Hypothalamus (tissue), 51 donors: ENCODE data around the gene MAPT.
"Not testable (repeated sequence)": the region's sequence is repeated elsewhere in the genome, so short reads cannot be mapped to it uniquely, and the experiment has no call there.

Experiments used
- DNase-seq, 51 donors: peaks; one replicate each; lab custom pipeline; 2025; lab: John Stamatoyannopoulos, UW

The MAPT gene

DNA sequence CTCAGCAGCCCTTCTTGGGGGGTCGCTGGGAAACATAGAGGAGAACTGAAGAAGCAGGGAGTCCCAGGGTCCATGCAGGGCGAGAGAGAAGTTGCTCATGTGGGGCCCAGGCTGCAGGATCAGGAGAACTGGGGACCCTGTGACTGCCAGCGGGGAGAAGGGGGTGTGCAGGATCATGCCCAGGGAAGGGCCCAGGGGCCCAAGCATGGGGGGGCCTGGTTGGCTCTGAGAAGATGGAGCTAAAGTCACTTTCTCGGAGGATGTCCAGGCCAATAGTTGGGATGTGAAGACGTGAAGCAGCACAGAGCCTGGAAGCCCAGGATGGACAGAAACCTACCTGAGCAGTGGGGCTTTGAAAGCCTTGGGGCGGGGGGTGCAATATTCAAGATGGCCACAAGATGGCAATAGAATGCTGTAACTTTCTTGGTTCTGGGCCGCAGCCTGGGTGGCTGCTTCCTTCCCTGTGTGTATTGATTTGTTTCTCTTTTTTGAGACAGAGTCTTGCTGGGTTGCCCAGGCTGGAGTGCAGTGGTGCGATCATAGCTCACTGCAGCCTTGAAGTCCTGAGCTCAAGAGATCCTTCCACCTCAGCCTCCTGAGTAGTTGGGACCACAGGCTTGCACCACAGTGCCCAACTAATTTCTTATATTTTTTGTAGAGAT is 108.1 kb downstream of the MAPT start:
- DNase-seq = peak in 43 of 51 donors; percentile 6 to 75 (median 51)

GRCh38 chr17:46002973-46003316 is 108.6 kb downstream of the MAPT start:
- no peak for DNase-seq

- DNase-seq = peak in 47 of 51 donors; percentile 10 to 89 (median 69)
Measured at GRCh38 chr17:46003907-46004748, 109.8 kb downstream of the MAPT start.

DNA sequence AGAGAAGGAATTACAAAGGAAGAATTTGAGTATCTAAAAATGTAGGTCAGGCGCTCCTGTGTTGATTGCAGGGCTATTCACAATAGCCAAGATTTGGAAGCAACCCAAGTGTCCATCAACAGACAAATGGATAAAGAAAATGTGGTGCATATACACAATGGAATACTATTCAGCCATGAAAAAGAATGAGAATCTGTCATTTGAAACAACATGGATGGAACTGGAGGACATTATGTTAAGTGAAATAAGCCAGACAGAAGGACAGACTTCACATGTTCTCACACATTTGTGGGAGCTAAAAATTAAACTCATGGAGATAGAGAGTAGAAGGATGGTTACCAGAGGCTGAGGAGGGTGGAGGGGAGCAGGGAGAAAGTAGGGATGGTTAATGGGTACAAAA is 111.7 kb downstream of the MAPT start:
- DNase-seq = not testable (repeated sequence)

- no peak for DNase-seq
Measured at GRCh38 chr17:46007461-46007965, 113.2 kb downstream of the MAPT start.

- DNase-seq = no peak
Measured at GRCh38 chr17:46008591-46008990, 114.2 kb downstream of the MAPT start.

GRCh38 chr17:46009681-46010596 is 115.6 kb downstream of the MAPT start:
- peak in 1 of 51 donors; percentile 60 for DNase-seq

DNA sequence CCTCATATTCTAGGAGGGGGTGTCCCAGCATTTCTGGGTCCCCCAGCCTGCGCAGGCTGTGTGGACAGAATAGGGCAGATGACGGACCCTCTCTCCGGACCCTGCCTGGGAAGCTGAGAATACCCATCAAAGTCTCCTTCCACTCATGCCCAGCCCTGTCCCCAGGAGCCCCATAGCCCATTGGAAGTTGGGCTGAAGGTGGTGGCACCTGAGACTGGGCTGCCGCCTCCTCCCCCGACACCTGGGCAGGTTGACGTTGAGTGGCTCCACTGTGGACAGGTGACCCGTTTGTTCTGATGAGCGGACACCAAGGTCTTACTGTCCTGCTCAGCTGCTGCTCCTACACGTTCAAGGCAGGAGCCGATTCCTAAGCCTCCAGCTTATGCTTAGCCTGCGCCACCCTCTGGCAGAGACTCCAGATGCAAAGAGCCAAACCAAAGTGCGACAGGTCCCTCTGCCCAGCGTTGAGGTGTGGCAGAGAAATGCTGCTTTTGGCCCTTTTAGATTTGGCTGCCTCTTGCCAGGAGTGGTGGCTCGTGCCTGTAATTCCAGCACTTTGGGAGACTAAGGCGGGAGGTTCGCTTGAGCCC is 116.3 kb downstream of the MAPT start:
- DNase-seq = no peak

DNA sequence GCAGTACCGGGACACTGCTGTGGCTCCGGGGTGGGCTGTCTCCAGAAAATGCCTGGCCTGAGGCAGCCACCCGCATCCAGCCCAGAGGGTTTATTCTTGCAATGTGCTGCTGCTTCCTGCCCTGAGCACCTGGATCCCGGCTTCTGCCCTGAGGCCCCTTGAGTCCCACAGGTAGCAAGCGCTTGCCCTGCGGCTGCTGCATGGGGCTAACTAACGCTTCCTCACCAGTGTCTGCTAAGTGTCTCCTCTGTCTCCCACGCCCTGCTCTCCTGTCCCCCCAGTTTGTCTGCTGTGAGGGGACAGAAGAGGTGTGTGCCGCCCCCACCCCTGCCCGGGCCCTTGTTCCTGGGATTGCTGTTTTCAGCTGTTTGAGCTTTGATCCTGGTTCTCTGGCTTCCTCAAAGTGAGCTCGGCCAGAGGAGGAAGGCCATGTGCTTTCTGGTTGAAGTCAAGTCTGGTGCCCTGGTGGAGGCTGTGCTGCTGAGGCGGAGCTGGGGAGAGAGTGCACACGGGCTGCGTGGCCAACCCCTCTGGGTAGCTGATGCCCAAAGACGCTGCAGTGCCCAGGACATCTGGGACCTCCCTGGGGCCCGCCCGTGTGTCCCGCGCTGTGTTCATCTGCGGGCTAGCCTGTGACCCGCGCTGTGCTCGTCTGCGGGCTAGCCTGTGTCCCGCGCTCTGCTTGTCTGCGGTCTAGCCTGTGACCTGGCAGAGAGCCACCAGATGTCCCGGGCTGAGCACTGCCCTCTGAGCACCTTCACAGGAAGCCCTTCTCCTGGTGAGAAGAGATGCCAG is 117.6 kb downstream of the MAPT start:
- no peak for DNase-seq

GRCh38 chr17:46012506-46013079 is 118.2 kb downstream of the MAPT start:
- DNase-seq = no peak

DNA sequence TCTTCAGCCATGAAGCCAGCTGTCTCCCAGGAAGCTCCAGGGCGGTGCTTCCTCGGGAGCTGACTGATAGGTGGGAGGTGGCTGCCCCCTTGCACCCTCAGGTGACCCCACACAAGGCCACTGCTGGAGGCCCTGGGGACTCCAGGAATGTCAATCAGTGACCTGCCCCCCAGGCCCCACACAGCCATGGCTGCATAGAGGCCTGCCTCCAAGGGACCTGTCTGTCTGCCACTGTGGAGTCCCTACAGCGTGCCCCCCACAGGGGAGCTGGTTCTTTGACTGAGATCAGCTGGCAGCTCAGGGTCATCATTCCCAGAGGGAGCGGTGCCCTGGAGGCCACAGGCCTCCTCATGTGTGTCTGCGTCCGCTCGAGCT is 118.8 kb downstream of the MAPT start:
- no peak for DNase-seq

GRCh38 chr17:46013502-46014165 is 119.3 kb downstream of the MAPT start:
- peak in 9 of 51 donors; percentile 9 to 48 (median 31) for DNase-seq

GRCh38 chr17:46019408-46019925 is 125.1 kb downstream of the MAPT start:
- not testable (repeated sequence) for DNase-seq

- DNase-seq = no peak
Measured at GRCh38 chr17:46020023-46020761, 125.8 kb downstream of the MAPT start.

- no peak for DNase-seq
Measured at GRCh38 chr17:46020998-46021397, 126.6 kb downstream of the MAPT start.

GRCh38 chr17:46023366-46023765 is 129.0 kb downstream of the MAPT start:
- not testable (repeated sequence) for DNase-seq

DNA sequence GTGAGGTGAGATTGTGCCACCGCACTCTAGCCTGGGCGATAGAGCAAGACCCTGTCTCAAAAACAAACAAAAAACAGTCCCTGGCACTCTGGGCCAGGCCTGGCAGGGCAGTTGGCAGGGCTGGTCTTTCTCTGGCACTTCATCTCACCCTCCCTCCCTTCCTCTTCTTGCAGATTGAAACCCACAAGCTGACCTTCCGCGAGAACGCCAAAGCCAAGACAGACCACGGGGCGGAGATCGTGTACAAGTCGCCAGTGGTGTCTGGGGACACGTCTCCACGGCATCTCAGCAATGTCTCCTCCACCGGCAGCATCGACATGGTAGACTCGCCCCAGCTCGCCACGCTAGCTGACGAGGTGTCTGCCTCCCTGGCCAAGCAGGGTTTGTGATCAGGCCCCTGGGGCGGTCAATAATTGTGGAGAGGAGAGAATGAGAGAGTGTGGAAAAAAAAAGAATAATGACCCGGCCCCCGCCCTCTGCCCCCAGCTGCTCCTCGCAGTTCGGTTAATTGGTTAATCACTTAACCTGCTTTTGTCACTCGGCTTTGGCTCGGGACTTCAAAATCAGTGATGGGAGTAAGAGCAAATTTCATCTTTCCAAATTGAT is 129.5 kb downstream of the MAPT start:
- DNase-seq = peak in 10 of 51 donors; percentile 28 to 56 (median 40)
